Ishikawa (cell line): ENCODE results near the gene OAT.

Experiments
- CEBPB ChIP-seq: IDR thresholded peaks from 2 replicates; pipeline ENCODE4 v1.6.1; 2012
- EGR1 ChIP-seq: IDR thresholded peaks from 2 replicates; pipeline ENCODE4 v1.6.1; 2012
- EP300 ChIP-seq: IDR thresholded peaks from 2 replicates; pipeline ENCODE4 v1.6.1; 2012; ENCODE audit warnings: borderline replicate concordance
- USF1 ChIP-seq: IDR thresholded peaks from 2 replicates; pipeline ENCODE4 v1.6.1; 2012
- YY1 ChIP-seq: IDR thresholded peaks from 2 replicates; pipeline ENCODE4 v1.6.1; 2012; ENCODE audit warnings: low read depth
- TF ChIP-seq, protein P1 (sequence below): IDR thresholded peaks from 2 replicates; pipeline ENCODE4 v1.6.1; 2012

- TF ChIP-seq, protein P1, sequence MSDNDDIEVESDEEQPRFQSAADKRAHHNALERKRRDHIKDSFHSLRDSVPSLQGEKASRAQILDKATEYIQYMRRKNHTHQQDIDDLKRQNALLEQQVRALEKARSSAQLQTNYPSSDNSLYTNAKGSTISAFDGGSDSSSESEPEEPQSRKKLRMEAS, result no peak
- no peak for TF ChIP-seq CEBPB
- TF ChIP-seq USF1, result no peak
- TF ChIP-seq EP300, result no peak
- TF ChIP-seq EGR1, result no peak
- TF ChIP-seq YY1, result no peak
These were observed 17.1 kb downstream of the OAT start for GRCh38 chr10:124401633-124402032.
